ENCODE measurements around the gene SLC7A14.
A peak's percentile ranks its signal among the peaks of the same experiment; 100 is the strongest.
"Not testable (repeated sequence)": the region's sequence is repeated elsewhere in the genome, so short reads cannot be mapped to it uniquely, and the experiment has no call there.

Gene SLC7A14

GRCh38 chr3:170572665-170573253 is 13.1 kb downstream of the SLC7A14 start:
- no peaks in the 10 kb centered on the region for H3K9me3 Mint-ChIP-seq

DNA sequence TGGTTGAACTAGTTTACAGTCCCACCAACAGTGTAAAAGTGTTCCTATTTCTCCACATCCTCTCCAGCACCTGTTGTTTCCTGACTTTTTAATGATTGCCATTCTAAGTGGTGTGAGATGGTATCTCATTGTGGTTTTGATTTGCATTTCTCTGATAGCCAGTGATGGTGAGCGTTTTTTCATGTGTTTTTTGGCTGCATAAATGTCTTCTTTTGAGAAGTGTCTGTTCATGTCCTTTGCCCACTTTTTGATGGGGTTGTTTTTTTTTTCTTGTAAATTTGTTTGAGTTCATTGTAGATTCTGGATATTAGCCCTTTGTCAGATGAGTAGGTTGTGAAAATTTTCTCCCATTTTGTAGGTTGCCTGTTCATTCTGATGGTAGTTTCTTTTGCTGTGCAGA is 18.3 kb downstream of the SLC7A14 start:
- H3K27ac Mint-ChIP-seq; H3K9me3 Mint-ChIP-seq; DNase-seq; H3K36me3 Mint-ChIP-seq (ENCODE audit: insufficient read depth); H3K4me1 Mint-ChIP-seq (ENCODE audit: low read depth in 2 of 2); ATAC-seq (replicated peaks); H3K4me3 Mint-ChIP-seq: not testable (repeated sequence)
- H3K27me3 Mint-ChIP-seq: peaks cover 0 to 10% of the 10 kb centered on the region in 2 donors

More at GRCh38 chr3:170572665-170573253, 13.1 kb downstream of the SLC7A14 start:
- ATAC-seq (replicated peaks) (no peak), DNase-seq (no peak)
- Mint-ChIP-seq H3K27me3 (peaks cover 11 to 16% of the 10 kb centered on the region in 2 donors), H3K4me3 (no peak overlapping the region), H3K36me3 (ENCODE audit: insufficient read depth) (no peaks in the 10 kb centered on the region), H3K27ac (no peak overlapping the region), H3K4me1 (ENCODE audit: low read depth in 2 of 2) (no peaks in the 10 kb centered on the region)

GRCh38 chr3:170566413-170566812 is 19.5 kb downstream of the SLC7A14 start:
- peaks cover 0 to 10% of the 10 kb centered on the region in 2 donors for H3K27me3 Mint-ChIP-seq
- no peaks in the 10 kb centered on the region for H3K9me3 Mint-ChIP-seq
- H3K36me3 Mint-ChIP-seq (ENCODE audit: insufficient read depth): no peaks in the 10 kb centered on the region

DNA sequence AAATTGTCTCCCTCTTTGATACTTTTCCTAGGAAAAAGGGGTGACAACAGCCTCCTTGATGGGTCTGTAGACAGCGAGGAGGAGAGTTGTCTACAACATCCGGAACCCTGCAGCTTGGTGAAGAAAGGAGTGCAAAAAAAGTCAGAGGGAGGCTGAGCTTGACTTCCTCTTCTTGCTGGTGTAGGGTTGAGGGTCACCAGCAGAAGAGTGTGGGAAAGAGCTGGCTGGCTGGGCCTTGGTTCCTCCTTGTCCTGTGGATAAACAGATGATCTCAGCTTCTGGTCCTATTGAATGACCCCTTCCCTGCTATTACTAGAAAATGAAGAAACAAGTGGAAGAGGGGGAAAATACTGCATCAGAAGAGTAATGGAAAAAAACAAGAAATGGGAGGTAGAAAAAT is 20.4 kb downstream of the SLC7A14 start:
- no peak for ATAC-seq (replicated peaks)
- Mint-ChIP-seq H3K4me1 (ENCODE audit: low read depth in 2 of 2) (peaks cover 6 to 11% of the 10 kb centered on the region in 2 donors), H3K27me3 (peaks cover 0 to 10% of the 10 kb centered on the region in 2 donors), H3K36me3 (ENCODE audit: insufficient read depth) (no peaks in the 10 kb centered on the region), H3K9me3 (no peaks in the 10 kb centered on the region), H3K27ac (no peak overlapping the region), H3K4me3 (no peak overlapping the region)
- DNase-seq: no peak

More at GRCh38 chr3:170566413-170566812, 19.5 kb downstream of the SLC7A14 start:
- DNase-seq (no peak), ATAC-seq (replicated peaks) (no peak)
- Mint-ChIP-seq H3K27ac (no peak overlapping the region), H3K4me1 (ENCODE audit: low read depth in 2 of 2) (peaks cover 4 to 5% of the 10 kb centered on the region in 2 donors), H3K4me3 (no peak overlapping the region)

DNA sequence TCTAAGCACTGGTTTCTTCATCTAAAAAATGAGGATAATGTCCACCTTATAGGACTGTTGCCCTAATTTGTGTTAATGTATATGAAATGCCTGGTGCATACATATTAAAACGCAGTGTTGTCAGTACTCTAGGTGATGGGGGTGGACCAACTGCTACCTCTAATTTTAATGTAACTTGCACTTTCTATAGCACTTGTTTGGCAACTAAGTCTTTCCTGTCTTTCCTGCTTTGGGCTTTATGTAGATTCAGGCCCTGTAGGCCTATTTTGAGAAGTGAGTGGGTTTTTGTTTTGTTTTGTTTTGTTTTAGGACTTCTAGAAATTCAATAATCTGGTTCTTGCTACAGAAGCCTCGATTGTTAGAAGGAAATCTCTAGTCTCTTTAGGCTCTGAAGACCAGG is 21.2 kb downstream of the SLC7A14 start:
- H3K27ac Mint-ChIP-seq: no peak overlapping the region
- H3K9me3 Mint-ChIP-seq: no peaks in the 10 kb centered on the region
- ATAC-seq (replicated peaks): no peak
- DNase-seq: no peak
- peaks cover 0 to 14% of the 10 kb centered on the region in 2 donors for H3K27me3 Mint-ChIP-seq
- H3K4me3 Mint-ChIP-seq: no peak overlapping the region
- no peaks in the 10 kb centered on the region for H3K36me3 Mint-ChIP-seq (ENCODE audit: insufficient read depth)
- peaks cover 6 to 13% of the 10 kb centered on the region in 2 donors for H3K4me1 Mint-ChIP-seq (ENCODE audit: low read depth in 2 of 2)

DNA sequence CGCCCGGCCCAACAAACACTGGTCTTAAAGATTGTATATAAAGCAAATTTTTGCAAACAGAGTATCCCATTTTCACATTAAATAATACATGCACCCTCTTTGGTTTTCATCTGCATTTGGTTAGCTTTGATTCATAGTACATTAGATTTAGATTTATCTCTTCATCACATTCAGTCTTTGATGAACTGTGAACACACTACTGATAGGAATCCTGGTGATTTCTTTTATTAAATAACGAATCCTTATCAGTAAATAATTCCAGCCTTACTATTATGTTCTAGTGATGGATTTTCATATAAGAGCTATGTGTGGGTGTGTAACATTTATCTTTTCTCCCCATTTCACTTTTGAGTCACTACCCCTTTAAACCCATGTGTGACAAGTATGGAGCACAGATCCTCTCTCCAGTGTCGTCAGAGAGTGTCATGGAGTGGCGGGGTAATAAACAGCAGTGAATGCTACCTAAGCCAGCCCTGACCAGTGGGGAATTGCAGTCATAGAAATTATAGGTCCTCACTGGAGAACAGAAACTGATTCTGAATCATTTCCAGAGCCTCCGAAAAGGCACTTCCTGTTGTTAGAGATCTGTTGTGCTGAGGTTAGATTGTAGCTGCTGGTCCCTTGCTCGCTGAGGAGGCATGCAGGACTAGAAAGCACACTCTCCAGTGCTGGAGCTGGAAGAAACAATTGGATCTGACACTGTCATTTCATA is 22.0 kb downstream of the SLC7A14 start:
- no peak for DNase-seq

GRCh38 chr3:170562080-170562479 is 23.8 kb downstream of the SLC7A14 start:
- Mint-ChIP-seq H3K4me3 (no peak overlapping the region), H3K36me3 (ENCODE audit: insufficient read depth) (no peaks in the 10 kb centered on the region), H3K9me3 (no peaks in the 10 kb centered on the region), H3K27ac (no peak overlapping the region), H3K27me3 (peaks cover 7 to 34% of the 10 kb centered on the region in 2 donors), H3K4me1 (ENCODE audit: low read depth in 2 of 2) (peaks cover 6 to 13% of the 10 kb centered on the region in 2 donors)
- no peak for DNase-seq
- no peak for ATAC-seq (replicated peaks)

More for the DNA sequence above, 22.0 kb downstream of the SLC7A14 start:
- Mint-ChIP-seq H3K9me3 (no peaks in the 10 kb centered on the region), H3K4me1 (ENCODE audit: low read depth in 2 of 2) (peaks cover 6 to 13% of the 10 kb centered on the region in 2 donors), H3K4me3 (no peak overlapping the region), H3K36me3 (ENCODE audit: insufficient read depth) (no peaks in the 10 kb centered on the region), H3K27ac (peak overlapping the region in 1 of 2 donors; percentile 39), H3K27me3 (peaks cover 0 to 19% of the 10 kb centered on the region in 2 donors)
- ATAC-seq (replicated peaks): no peak

- no peaks in the 10 kb centered on the region for H3K9me3 Mint-ChIP-seq
- DNase-seq (no peak), ATAC-seq (replicated peaks) (no peak)
- H3K36me3 Mint-ChIP-seq (ENCODE audit: insufficient read depth): no peaks in the 10 kb centered on the region
- H3K4me1 Mint-ChIP-seq (ENCODE audit: low read depth in 2 of 2): peaks cover 6 to 13% of the 10 kb centered on the region in 2 donors
- no peak overlapping the region for H3K4me3 Mint-ChIP-seq
- peaks cover 13 to 36% of the 10 kb centered on the region in 2 donors for H3K27me3 Mint-ChIP-seq
- H3K27ac Mint-ChIP-seq: no peak overlapping the region
These were observed 25.0 kb downstream of the SLC7A14 start for GRCh38 chr3:170560717-170561382.

DNA sequence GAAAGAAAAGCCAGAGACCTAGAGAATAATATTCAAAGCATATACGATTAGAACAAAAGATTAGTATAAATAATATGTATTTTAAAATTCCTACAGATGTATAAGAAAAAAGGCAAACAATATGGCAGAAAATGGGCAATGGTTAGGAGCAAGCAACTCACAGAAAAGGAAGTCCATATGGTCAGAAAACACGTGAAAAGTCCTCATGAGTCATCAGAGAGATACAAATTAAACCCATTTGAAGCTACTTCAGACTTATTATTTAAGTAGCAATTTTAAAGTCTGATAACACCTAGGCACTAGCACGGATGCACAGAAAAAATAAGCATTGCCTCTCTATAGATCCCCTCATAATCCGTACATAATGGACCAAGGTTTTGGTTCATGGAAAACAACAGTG is 25.6 kb downstream of the SLC7A14 start:
- Mint-ChIP-seq H3K36me3 (ENCODE audit: insufficient read depth) (no peaks in the 10 kb centered on the region), H3K4me1 (ENCODE audit: low read depth in 2 of 2) (peaks cover 6 to 13% of the 10 kb centered on the region in 2 donors)

GRCh38 chr3:170558427-170558826 is 27.4 kb downstream of the SLC7A14 start:
- Mint-ChIP-seq H3K4me1 (ENCODE audit: low read depth in 2 of 2) (peaks cover 2 to 8% of the 10 kb centered on the region in 2 donors), H3K36me3 (ENCODE audit: insufficient read depth) (no peaks in the 10 kb centered on the region), H3K27ac (no peak overlapping the region), H3K27me3 (peaks cover 23 to 36% of the 10 kb centered on the region in 2 donors), H3K4me3 (no peak overlapping the region), H3K9me3 (no peaks in the 10 kb centered on the region)
- DNase-seq (no peak), ATAC-seq (replicated peaks) (no peak)

More for the DNA sequence above, 25.6 kb downstream of the SLC7A14 start:
- Mint-ChIP-seq H3K27me3 (peaks cover 14 to 36% of the 10 kb centered on the region in 2 donors), H3K4me3 (no peak overlapping the region), H3K9me3 (no peaks in the 10 kb centered on the region), H3K27ac (no peak overlapping the region)
- DNase-seq: no peak
- ATAC-seq (replicated peaks): no peak

- Mint-ChIP-seq H3K27me3 (peaks cover 41 to 51% of the 10 kb centered on the region in 2 donors), H3K4me1 (ENCODE audit: low read depth in 2 of 2) (no peaks in the 10 kb centered on the region), H3K4me3 (no peak overlapping the region), H3K9me3 (no peaks in the 10 kb centered on the region), H3K27ac (no peak overlapping the region), H3K36me3 (ENCODE audit: insufficient read depth) (no peaks in the 10 kb centered on the region)
- DNase-seq: no peak
- no peak for ATAC-seq (replicated peaks)
These were observed 30.5 kb downstream of the SLC7A14 start for GRCh38 chr3:170555329-170555728.

DNA sequence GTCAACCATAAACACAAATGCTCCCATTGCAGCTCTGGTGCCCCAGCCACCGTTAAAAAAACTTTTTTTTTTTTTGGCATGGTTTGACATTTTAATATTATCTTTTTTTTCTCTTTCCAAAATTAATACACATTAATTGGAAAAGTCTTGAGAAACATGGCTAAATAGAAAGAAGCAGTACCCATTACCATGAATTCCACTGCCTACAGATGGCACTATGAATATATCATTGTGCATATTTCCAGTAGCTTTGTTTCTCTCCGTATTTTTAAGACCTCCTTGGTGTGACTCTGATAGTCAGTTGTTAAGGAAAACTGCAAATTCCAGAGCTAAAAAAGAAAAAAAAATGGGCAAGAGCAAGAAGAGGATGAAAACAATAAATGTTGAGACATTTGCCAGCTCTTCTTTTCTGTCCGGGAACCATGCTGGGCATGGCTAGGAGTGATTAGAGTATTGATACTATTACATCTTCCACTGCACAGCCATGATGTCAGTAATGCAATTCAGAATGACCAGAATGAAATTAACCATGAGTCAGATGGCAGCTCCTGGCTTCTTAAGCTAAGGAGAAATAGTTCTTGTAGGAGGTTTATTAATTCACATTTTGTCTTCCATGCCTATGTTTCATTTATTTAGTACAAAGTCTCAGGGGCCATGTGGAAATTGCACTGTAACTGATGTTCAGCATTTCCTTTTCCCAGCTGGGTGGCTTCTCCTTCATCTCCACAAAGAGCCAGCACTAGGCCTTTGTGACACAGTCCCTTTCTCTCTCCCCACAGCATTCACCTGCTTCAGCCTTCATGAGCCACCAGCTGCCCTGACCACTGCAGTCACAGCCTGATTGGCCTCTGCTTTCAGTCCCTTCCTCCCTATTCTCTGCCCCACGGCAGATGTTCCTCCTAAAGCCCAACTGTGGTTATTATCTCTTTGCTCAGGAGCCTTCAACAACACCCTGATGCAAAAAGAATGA is 31.8 kb downstream of the SLC7A14 start:
- ATAC-seq (replicated peaks) (no peak), DNase-seq (no peak)
- no peak overlapping the region for H3K4me3 Mint-ChIP-seq

GRCh38 chr3:170551252-170551651 is 34.6 kb downstream of the SLC7A14 start:
- no peaks in the 10 kb centered on the region for H3K9me3 Mint-ChIP-seq
- H3K27ac Mint-ChIP-seq: no peak overlapping the region
- ATAC-seq (replicated peaks): no peak

More for the DNA sequence above, 31.8 kb downstream of the SLC7A14 start:
- no peaks in the 10 kb centered on the region for H3K4me1 Mint-ChIP-seq (ENCODE audit: low read depth in 2 of 2)
- H3K36me3 Mint-ChIP-seq (ENCODE audit: insufficient read depth): no peaks in the 10 kb centered on the region
- H3K27ac Mint-ChIP-seq: no peak overlapping the region
- H3K9me3 Mint-ChIP-seq: no peaks in the 10 kb centered on the region
- peaks cover 42 to 46% of the 10 kb centered on the region in 2 donors for H3K27me3 Mint-ChIP-seq

More at GRCh38 chr3:170551252-170551651, 34.6 kb downstream of the SLC7A14 start:
- Mint-ChIP-seq H3K36me3 (ENCODE audit: insufficient read depth) (no peaks in the 10 kb centered on the region), H3K4me3 (no peak overlapping the region), H3K4me1 (ENCODE audit: low read depth in 2 of 2) (no peaks in the 10 kb centered on the region), H3K27me3 (peaks cover 25 to 37% of the 10 kb centered on the region in 2 donors)
- DNase-seq: no peak

Data from effector memory CD8-positive, alpha-beta T cell (primary cell).